Kidney glomerular epithelial cell (primary cell): ENCODE results near the gene GNAT1.
"Not testable (repeated sequence)": the region's sequence is repeated elsewhere in the genome, so short reads cannot be mapped to it uniquely, and the experiment has no call there.

Experiments
- DNase-seq: peaks from one replicate; lab custom pipeline; 2025; lab: John Stamatoyannopoulos, UW

The GNAT1 gene

DNA sequence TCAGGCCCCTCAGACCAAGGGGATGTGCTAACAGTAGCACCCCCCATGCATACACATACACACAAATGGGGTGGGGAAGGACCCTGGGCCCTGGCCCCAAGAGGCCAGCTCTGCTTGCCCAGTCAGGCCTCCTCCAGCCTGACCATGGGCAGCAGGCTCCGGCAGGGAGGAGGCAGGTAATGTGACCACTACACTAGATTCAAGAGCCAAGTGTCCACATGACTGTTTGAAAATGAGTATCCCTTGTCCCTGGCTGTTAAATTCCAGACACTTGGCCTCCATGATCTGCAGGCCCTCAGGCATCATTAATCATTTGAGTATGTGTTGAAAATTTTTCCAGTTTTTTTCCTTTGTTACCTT is 30.7 kb downstream of the GNAT1 start:
- no peak for DNase-seq

DNA sequence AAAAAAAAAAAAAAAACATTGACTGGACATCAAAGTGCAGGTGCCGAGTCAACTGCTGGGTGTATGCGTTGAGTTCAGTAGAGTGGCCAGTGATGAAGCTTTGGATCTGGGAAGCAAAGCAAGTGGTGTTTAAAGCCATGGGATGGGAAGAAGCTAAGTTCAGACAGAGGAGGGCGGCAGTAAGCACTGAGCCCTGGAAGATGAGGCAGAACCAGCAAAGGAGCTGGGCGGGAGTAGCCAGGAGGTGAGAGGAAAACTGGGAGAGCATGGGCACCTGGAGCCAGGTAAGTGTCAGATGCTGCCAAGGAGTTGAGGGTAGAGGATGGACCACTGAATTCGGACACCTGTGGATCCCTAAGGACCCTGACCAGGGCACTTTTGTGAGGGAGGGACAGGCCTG is 33.2 kb downstream of the GNAT1 start:
- no peak for DNase-seq

DNA sequence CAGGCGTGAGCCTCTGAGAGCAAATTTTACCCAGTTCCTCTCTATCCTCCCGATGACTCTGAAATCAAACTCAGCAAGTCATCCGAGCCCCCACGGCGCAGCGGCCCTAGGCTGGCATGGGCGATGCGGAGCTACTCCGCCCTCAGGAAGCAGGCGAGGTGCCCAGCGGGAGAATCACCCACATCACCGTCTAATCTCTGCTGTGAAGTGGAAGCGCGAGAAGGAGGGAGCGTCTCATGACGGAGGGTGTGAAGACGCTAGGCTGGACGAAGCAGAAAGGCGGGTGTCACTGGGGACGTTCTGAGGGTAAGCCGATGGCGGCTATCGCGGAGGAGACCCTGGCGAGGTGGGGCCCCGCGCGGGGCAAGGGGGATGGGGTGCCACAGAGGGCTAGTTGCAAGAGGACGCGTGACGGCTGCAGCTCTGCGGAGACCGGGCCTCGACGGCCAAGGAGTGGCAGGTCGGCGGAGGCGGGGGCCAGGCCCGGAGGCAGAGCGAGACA is 35.5 kb downstream of the GNAT1 start:
- DNase-seq, result no peak

DNA sequence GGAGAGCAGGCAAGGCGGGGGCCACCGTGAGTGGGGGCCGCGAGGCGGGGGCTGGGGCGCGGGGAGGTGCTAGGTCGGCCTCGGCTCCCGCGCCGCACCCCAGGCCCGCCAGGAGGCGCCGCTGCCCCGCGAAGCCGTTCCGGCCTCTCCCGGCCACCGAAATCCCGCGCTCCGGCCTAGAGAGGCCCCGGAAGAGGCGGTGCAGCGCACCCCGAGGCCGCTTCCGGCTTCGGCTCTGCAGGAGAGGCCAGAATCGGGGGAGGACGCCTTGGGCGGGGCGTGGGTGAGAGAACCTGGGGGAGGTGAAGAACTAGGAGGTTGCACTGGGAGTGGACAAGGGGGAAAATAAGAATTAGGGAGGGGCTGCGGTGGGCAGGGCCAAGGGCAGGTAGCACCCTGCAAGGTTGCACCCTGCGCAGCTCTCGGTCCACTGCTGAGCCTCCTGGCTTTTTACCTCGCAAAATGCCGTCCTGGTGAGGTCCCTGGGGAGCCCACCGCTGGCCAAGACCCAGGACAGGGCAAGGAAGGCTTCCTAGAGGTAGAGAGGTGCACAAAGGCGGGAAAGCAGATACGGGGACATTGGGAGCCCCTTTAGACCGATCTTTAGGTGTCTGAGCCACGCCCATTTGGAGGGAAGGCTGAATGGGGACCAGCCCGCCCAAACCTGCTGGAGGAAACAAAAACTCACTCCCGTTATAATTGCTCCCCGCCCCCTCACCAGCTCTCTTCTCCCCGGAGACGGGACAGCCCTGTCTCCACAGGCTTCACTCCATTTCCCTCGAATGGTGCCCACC is 36.2 kb downstream of the GNAT1 start:
- DNase-seq, result peak; percentile 90

DNA sequence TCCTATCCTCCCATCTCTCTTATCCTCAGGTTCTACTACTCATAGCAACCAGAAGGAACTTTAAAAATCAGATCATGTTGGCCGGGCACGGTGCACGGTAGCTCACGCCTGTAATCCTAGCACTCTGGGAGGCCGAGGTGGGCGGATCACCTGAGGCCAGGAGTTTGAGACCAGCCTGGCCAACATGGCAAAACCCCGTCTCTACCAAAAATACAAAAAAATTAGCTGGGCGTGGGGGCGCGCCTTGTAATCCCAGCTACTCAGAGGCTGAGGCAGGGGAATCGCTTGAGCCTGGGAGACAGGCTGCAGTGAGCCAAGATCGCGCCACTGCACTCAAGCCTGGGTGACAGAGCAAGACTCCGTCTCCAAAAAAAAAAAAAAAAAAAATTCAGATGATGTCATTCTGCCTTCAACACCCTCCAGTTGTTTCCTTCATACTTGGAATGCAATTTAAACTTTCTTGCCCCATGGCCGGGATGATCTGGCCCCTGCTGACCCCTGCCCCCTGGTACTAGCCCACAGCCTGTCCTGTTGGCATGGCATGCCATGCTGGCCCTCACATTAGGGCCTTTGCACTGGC is 36.9 kb downstream of the GNAT1 start:
- not testable (repeated sequence) for DNase-seq

DNA sequence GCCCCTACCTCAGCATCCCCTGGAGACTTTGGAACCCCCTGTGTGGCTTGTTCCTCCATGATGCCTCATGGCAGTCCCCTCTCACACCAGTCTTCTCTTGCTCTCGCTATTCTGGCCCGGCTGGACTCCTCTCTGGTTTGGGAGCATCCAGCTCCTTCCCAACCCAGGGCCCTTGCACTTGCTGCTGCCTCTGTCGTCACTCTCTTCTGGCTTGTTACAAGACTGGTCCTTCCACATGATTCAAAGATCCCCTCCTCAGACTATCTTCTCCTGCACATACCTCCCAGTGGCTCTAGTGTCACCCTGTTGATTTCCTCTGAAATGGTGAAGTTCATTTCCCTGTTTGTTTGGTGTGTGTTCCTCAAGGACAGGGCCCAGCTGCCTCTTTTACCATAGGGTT is 38.1 kb downstream of the GNAT1 start:
- DNase-seq, result no peak

DNA sequence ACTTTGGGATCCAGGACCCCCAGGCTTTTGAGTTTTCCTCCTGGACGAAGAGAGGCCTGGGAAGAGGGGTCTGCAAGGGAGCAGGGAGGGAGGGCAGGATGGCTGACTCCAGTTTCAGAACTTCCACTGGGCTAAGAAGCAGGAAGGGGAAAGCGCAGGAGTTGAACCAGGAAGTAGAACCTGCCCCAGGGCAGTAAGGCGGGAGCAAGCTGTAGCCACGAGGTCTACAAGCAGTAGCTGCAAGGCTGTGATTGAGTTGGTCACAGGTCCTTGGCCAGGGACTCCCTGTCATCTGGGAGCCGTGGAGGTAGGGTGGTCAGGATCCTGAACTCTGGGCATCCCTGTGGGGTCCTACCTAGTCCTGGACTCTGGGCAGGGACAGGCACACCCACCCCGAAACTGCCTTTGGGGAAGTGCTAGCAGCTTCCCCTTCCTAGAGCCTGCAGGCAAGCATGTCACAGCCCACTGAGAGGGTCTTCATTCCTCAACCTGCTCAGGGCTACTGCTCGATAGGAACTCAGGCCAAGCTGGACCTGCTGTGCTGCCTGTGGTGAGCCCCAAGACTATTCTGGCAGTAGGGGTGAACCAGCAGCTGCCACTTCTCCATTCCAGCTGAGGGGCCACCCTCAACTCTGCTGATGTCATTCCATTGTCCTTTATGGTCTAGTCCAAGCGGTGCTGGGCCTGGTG is 38.8 kb downstream of the GNAT1 start:
- DNase-seq, result no peak

DNA sequence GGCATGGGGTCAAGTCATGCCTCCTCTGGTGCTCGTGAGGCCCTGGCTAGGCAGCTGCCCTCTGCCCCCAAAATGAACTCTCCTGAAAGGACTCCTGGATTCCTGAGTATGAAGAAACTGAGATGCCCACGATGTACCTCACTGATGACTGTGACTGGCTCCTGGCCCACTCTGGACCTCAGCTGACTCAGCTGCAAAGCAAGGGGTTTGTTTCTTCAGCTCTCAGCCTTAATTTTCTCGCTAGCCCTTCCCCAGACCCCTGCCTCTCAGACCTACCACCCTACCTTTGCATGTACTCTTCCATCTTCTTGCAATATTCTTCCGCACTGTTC is 39.4 kb downstream of the GNAT1 start:
- DNase-seq, result no peak

DNA sequence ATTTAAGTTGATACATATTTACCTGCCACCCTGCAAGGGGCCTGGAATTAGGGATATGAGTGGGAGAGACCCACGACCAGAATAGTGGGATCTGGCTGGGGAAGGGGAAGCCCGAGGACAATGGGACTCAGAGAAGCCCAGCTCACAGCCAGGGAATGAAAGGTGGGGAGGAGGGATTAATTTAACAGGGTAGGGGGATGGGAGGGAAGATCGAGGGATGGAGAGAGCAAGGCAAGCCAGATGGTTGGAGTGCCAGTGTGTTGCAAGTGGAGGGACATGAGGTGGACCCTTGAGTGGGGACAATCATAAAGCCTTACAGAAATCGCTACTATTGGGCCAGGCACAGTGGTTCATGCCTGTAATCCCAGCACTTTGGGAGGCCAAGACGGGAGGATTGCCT is 40.2 kb downstream of the GNAT1 start:
- DNase-seq, result no peak

DNA sequence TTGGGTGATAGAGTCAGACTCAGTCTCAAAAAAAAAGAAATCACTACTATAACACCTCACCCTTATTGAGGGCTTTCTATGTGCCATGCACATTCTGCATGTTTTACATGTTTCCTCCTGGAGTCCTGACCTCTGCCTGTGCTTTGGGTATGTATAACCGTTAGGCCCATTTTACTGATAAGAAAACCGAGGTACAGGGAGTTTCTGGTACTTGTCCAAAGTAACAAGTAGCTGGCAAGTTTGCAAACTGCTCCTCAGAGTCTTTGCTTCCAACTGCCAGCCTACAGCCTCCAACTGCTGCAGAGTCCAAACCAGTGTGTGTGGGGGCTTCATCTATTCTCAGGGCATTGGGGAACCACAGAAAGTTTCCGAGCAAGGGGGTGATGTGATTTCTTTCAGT is 40.9 kb downstream of the GNAT1 start:
- no peak for DNase-seq

DNA sequence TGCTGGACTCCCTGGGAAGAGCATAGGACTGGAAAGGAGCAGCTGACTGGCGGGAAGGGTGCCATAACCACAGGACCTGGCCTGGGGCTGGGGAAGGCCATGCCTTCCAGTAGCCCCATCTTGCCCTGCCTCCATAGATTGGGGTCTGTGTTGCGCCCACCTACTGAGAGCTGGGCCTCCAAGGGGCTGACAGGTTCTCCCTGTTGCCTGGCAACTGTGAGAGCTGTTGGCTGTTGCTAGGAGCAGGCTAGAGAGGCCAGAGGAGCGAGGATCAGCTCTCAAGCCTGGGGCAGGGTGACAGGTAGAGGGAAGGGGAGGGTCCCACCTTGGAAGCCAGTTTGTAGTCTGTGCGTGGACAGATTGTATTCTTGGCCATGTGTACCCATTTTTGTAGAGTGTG is 41.8 kb downstream of the GNAT1 start:
- DNase-seq, result no peak

DNA sequence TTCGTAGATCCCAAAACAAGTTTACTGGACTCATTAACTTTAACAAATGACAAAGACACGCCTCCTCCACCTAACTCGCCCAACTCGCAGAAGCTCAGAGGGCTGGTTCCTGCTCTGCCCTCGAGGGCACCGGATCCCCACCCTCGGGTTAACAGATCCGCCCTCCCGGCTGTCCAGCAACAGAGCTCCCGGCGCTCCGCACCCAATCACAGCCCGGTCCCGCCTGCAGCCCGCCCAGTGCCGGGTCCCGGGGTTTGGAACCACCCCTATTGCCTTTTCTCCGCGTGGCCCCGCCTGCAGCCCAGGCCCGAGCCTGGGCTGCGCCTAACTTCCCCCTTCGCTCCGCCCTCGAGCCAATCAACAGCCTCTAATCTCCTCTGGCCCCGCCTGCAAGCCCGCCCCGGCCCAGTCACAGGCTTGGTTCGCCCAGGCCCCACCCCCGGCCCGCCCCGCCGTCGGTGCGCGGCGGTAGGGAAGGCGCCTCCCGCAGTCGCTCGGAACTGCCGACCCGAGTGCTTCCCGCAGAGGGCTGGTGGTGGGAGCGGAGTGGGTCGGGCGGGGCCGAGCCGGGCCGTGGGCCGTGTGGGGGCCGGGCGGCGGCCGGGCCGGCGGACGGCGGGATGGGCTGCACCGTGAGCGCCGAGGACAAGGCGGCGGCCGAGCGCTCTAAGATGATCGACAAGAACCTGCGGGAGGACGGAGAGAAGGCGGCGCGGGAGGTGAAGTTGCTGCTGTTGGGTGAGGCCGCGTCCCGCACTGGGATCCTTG is 44.5 kb downstream of the GNAT1 start, which contains the start of gene GNAI2:
Gene GNAI2 (plus strand): TSS at position 489 of the 768 bp plus-strand sequence. CDS start 132 bp downstream, at position 621.
- peak; percentile 99 for DNase-seq

DNA sequence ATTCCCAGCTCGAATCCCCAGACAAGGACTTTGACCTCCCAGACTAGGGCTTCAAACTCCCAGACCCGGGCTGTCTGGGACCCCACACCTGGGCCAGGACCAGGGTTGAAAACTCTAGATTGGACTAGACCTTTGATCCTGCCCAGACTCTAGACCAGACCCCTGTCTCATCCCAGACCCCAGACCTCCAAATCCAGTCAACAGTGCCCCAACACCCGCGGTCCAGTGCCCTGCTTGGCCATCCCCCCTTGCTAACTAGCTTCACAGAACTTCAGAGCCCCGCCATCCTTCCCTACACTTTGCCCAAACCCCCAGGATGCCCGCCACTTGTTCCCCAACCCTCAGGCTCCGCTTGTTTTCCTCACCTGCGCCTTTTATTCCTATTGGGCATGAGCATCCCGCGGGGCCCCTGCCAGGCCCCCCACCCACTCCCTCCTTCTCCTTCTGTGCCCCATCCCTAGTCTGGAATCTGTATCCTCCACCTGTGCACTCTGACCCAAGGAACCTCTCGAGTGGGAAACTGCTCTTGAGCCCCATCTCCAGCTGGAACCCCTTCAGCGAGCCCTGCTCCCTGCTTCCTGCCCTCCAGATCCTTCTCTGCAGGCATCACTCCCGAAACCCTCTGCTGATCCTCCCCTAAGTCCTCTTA is 45.2 kb downstream of the GNAT1 start:
- DNase-seq, result no peak

DNA sequence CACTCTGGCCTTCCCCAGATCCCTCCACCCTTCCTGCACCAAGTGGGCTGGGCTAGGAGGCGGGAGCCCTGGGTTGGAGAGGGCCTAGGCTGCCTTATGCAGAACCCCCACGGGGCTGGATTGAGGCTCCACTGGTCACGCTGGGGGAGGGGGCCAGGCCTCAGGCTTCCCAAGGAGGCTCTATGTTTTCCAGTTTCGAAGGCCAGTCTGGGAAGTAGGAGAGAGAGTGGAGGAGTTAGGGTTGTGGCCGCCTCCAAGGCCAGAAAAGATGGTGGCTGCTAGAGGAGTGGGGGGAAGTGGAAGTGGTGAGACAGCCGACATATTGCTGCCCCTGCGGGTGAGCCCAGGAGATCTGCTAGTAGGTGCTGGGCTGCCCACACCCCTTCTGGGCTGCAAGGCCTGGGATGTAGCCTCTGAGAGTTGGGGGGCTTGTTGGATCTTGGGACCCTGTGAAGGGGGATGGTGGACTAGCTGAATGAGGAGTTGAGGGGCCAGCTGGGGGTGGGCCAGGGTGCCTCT is 45.8 kb downstream of the GNAT1 start:
- DNase-seq, result no peak

DNA sequence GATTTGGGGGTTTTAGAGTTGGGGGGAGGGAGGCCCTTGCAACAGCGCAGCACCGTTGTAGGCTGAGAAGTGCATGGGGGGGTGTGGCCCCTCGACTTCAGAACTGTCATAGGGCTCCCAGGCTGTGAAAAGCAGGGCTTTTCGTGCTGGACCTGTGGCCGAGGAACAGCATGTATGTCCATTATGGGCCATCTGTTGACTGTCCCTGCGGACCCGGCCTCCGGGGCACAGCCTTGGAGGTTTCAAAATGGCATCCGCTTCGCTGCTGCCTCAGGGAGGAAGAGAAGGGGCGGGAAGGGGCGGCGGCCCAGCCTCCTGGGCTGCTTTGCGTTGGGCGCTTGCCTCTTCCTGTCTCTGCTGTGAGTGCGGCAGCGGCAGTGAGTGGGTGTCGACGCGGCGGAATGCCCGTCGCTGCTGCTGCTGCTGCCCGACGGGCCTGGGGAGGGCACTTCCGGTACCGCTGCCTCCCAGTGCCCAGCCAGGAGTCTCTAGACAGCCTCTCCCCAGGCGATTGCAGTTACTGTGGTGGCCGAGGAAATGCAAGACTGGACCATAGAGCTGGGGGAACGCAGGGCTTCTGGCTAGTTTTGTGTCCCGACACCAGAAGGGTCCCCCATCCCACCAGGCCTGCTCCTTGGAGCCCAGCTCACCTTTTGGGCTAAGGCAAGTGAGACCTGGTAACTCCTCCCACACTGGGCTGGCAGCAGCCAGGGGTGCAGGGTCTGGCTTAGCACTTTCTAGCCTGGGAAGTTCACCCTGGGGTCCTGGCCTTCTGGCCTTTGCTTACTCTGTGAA is 46.5 kb downstream of the GNAT1 start:
- peak; percentile 80 for DNase-seq

DNA sequence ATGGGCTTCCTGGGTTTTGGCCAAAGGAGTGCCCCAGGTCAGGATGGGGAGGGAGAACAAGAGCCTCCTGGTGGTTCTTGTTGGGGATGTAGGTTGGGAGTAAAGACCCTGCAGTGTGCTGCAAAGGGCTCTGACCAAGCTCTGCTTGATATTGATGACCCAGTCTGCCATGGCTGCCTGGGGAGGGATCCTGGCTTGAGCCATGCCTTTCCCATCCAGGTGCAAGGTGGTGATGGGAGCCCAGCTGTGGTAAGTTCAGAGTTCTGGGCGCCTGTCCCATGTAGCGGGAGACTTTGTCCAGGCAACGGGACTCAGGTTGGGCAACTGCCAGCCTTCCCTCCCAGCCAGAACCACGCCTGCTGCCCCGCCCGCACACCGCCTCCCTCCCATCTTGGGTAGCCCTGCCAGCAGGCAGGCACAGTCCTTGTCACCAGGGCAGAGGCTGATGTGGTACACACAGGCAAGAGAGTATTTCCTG is 47.2 kb downstream of the GNAT1 start:
- no peak for DNase-seq

DNA sequence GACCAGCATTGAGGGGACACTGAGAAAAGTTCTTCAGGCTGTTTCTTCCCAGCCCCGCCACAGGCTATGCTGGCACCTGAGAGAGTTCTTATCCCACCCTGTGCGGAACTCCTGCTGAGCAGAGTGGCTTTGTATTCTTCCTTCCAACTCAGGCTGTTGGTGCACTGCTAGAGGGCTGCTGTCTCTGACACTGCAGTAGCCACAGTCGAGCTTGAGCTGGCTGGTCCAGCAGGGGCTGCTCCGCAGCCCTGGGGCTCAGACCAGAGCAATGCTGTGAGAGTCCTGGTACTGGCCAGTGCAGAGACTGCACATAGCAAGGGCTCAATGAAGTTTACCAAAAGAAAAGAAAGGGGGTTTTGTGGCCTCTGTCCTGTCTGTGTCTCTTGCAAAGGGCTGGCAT is 48.2 kb downstream of the GNAT1 start:
- no peak for DNase-seq

DNA sequence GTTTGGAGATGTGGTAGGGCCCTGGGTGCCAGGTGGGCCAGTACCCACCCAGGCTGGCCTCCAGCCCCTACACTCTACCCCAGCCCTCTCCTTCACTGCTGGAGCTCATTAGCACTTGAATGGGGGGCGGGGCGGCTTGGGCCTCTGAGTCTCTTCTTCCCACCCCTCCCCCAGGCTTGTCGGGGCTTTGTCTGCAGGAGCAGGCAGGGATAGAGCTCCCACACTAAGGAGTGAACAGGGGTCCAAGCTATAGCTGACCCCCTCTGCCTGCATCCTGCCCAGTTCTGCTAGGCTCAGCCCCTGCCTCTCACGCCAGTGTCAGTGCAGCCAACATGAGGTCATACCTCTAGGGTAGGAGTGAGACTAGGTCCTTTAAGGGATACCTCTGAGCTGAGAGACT is 49.8 kb downstream of the GNAT1 start:
- no peak for DNase-seq

DNA sequence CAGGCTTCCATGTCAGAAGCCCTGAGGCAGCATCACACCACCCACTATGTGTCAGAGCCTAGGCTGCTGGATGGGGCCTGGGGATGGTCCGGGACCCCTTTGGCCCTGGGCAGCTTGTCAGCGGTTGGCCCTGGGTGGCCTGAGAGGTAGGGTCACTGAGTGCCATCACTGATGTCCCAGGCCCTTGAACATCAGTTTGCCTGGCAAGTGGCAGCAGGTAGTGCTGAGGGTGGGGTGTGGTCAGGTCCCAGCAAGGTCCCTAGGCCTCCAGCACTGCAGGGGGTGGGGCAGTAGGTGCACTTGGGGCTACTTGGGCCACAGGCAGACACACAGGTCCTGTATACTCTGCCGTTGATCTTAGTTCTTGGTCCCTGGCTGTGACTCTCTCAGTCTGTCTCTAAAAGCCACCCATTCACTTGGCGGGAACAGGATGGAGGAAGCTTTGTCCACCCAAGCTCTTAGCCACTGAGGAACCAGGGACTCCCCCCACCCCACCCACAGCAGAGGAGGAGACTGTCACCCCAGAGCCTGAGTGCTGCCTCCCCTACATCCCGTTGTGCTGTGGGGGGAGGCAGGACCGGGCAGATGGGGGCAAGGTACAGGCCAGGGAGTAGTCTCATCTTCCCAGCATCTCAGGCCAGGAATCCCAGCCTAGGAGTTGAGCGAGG is 50.4 kb downstream of the GNAT1 start:
- DNase-seq, result no peak

DNA sequence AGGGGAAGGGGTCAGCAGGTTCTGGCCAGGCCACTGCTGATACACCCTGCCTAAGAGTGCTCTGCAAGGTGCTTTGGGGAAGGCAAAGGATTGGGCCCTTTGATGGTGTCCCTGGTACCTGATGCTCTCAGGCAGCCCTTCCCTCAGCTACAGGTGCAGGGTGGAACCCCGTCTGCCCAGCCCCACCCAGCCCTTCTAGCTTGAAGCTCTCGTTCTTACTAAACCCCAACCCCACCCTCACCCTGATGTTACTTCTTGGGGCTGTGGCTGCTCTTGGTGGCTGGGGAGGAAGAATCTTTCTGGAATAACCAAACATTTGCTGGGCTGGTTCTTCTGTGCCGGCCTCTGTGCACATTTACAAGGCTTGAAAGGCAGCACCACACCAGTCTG is 51.0 kb downstream of the GNAT1 start:
- no peak for DNase-seq
